ENCODE data around the gene TLR10.

- TF ChIP-seq, protein P1, sequence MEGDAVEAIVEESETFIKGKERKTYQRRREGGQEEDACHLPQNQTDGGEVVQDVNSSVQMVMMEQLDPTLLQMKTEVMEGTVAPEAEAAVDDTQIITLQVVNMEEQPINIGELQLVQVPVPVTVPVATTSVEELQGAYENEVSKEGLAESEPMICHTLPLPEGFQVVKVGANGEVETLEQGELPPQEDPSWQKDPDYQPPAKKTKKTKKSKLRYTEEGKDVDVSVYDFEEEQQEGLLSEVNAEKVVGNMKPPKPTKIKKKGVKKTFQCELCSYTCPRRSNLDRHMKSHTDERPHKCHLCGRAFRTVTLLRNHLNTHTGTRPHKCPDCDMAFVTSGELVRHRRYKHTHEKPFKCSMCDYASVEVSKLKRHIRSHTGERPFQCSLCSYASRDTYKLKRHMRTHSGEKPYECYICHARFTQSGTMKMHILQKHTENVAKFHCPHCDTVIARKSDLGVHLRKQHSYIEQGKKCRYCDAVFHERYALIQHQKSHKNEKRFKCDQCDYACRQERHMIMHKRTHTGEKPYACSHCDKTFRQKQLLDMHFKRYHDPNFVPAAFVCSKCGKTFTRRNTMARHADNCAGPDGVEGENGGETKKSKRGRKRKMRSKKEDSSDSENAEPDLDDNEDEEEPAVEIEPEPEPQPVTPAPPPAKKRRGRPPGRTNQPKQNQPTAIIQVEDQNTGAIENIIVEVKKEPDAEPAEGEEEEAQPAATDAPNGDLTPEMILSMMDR (conservative IDR thresholded peaks at IDR 0.05; ENCODE audit: low read length): no peak
- no peak for TF ChIP-seq EZH2phosphoT487 (IDR thresholded peaks at IDR 0.05; ENCODE audit: borderline replicate concordance, low read depth, low read length)
Observed at GRCh38 chr4:38818441-38818976, 35.7 kb upstream of the TLR10 start.

All from OCI-LY7 (cell line).